Keratinocyte (primary cell): ENCODE measurements around the gene C7.

Source experiments
- CTCF ChIP-seq, 3 experiments: IDR thresholded peaks in 1 of 3; conservative IDR thresholded peaks in 1 of 3; optimal IDR thresholded peaks in 1 of 3; 2 replicates in 2 of 3; 3 replicates in 1 of 3; pipeline versions ENCODE3 to v1.5.1; 2011; ENCODE audit warnings: low read length in 3 of 3, mild to moderate bottlenecking in 3 of 3, moderate library complexity in 2 of 3, control low read depth in 1 of 3, inconsistent platforms in 1 of 3; ENCODE audit not compliant: insufficient read depth in 2 of 3; ENCODE audit errors: extremely low read depth in 1 of 3
- EZH2 ChIP-seq: IDR thresholded peaks from one replicate; pipeline ENCODE4 v1.6.1; 2012; ENCODE audit warnings: inconsistent platforms, mild to moderate bottlenecking, low read length, moderate library complexity

GRCh38 chr5:40932766-40933165, 23.5 kb downstream of the C7 start:
- TF ChIP-seq CTCF (optimal IDR thresholded peaks at IDR 0.05 in 1 of 3, IDR thresholded peaks at IDR 0.05 in 1 of 3, conservative IDR thresholded peaks at IDR 0.05 in 1 of 3; ENCODE audit: extremely low read depth in 1 of 3, insufficient read depth in 2 of 3, low read length in 3 of 3) (no peak), EZH2 (no peak)
